WTC11 (cell line): ENCODE measurements around the gene CFAP97. TPM values are rescaled to one million over a fixed set of nuclear protein-coding genes. Genes with fewer than 3 reads are reported as not detected.

Source experiments
- ATAC-seq: fragments of 200-7000 bp; cut with Tn5 transposase; 2 replicates; pipeline ENCODE4 v1.10.0; 2021; ENCODE audit warnings: mild to moderate bottlenecking, moderate library complexity
- CTCF ChIA-PET: fragments of 300-600 bp; sonication (Branson Sonifier 250); formaldehyde crosslinking; loops from one replicate; lab custom pipeline; 2021; ENCODE audit warnings: antibody characterized with exemption; lab: Charles Lee
- POLR2A ChIA-PET: fragments of 350-600 bp; sonication (Branson Sonifier 250); formaldehyde crosslinking; loops from one replicate; lab custom pipeline; 2021; ENCODE audit warnings: antibody characterized with exemption; lab: Charles Lee
- DNase-seq: peaks from one replicate; pipeline ENCODE4 v3.0.0; 2021; ENCODE audit warnings: low spot score
- H3K27ac Mint-ChIP-seq: 2 replicates; pipeline ENCODE4 v1.8.0; 2021; ENCODE audit warnings: mixed read lengths
- H3K27me3 Mint-ChIP-seq: 2 replicates; pipeline ENCODE4 v1.8.0; 2021; ENCODE audit warnings: low read depth, mild to moderate bottlenecking, moderate library complexity, mixed read lengths
- H3K36me3 Mint-ChIP-seq: 2 replicates; pipeline ENCODE4 v1.8.0; 2021; ENCODE audit warnings: mixed read lengths
- H3K4me1 Mint-ChIP-seq: 2 replicates; pipeline ENCODE4 v1.8.0; 2022; ENCODE audit warnings: mixed read lengths
- H3K4me3 Mint-ChIP-seq: 2 replicates; pipeline ENCODE4 v1.8.0; 2021; ENCODE audit warnings: mild to moderate bottlenecking, moderate library complexity, mixed read lengths
- H3K9me3 Mint-ChIP-seq: 2 replicates; pipeline ENCODE4 v1.8.0; 2021; ENCODE audit warnings: mixed read lengths
- AR ChIP-seq: fragments of 250-450 bp; sonication (Bioruptor Pico); IDR thresholded peaks from 2 replicates; pipeline ENCODE4 v1.9.0; 2021; ENCODE audit warnings: mild to moderate bottlenecking
- ARID4B ChIP-seq: sonication (generic); formaldehyde crosslinking; IDR thresholded peaks from 2 replicates; pipeline ENCODE4 v1.8.0; 2023; ENCODE audit warnings: missing genetic modification reagents, mild to moderate bottlenecking, borderline replicate concordance
- CREM ChIP-seq: sonication (generic); formaldehyde crosslinking; IDR thresholded peaks from 2 replicates; pipeline ENCODE4 v1.8.1; 2022; ENCODE audit warnings: mild to moderate bottlenecking, missing genetic modification reagents, moderate library complexity
- ETV6 ChIP-seq: sonication (generic); formaldehyde crosslinking; IDR thresholded peaks from 2 replicates; pipeline ENCODE4 v1.8.1; 2022; ENCODE audit warnings: mild to moderate bottlenecking, missing genetic modification reagents
- FOXJ3 ChIP-seq: sonication (generic); formaldehyde crosslinking; IDR thresholded peaks from 2 replicates; pipeline ENCODE4 v1.9.0; 2021; ENCODE audit warnings: missing genetic modification reagents, mild to moderate bottlenecking, borderline replicate concordance
- MLX ChIP-seq: sonication (generic); formaldehyde crosslinking; IDR thresholded peaks from 2 replicates; pipeline ENCODE4 v1.8.1; 2023; ENCODE audit warnings: mild to moderate bottlenecking, missing genetic modification reagents, moderate library complexity
- MYBL2 ChIP-seq: sonication (generic); formaldehyde crosslinking; IDR thresholded peaks from 2 replicates; pipeline ENCODE4 v1.8.1; 2023; ENCODE audit warnings: mild to moderate bottlenecking, moderate library complexity, missing genetic modification reagents
- NR2C2 ChIP-seq: sonication (generic); formaldehyde crosslinking; IDR thresholded peaks from 2 replicates; pipeline ENCODE4 v1.8.0; 2022; ENCODE audit warnings: mild to moderate bottlenecking, missing genetic modification reagents
- TCF7 ChIP-seq: sonication (generic); formaldehyde crosslinking; IDR thresholded peaks from 2 replicates; pipeline ENCODE4 v1.8.0; 2022; ENCODE audit warnings: mild to moderate bottlenecking, low read depth, missing genetic modification reagents, moderate library complexity
- USF1 ChIP-seq: sonication (generic); formaldehyde crosslinking; IDR thresholded peaks from 2 replicates; pipeline ENCODE4 v1.8.0; 2022; ENCODE audit warnings: mild to moderate bottlenecking, missing genetic modification reagents
- ZBTB43 ChIP-seq: sonication (generic); formaldehyde crosslinking; IDR thresholded peaks from 2 replicates; pipeline ENCODE4 v1.8.1; 2023; ENCODE audit warnings: mild to moderate bottlenecking, missing genetic modification reagents
- ZMAT4 ChIP-seq: fragments of 250-450 bp; sonication (Bioruptor Pico); IDR thresholded peaks from 2 replicates; pipeline ENCODE4 v1.9.0; 2021; ENCODE audit warnings: mild to moderate bottlenecking
- ZNF281 ChIP-seq: sonication (generic); formaldehyde crosslinking; IDR thresholded peaks from 2 replicates; pipeline ENCODE4 v1.8.0; 2023; ENCODE audit warnings: mild to moderate bottlenecking, missing genetic modification reagents
- ZNF512 ChIP-seq: sonication (generic); formaldehyde crosslinking; IDR thresholded peaks from 2 replicates; pipeline ENCODE4 v1.8.1; 2022; ENCODE audit warnings: missing genetic modification reagents, borderline replicate concordance
- total RNA-seq: library from RNA; stranded (reverse); gene quantifications from 3 replicates; pipeline ENCODE4 v1.2.3, GENCODE V29; 2021

CFAP97 gene
- total RNA-seq, 1 experiment from 2014 or later, result 40.3 TPM

GRCh38 chr4:185192059-185192458, 11.7 kb downstream of the CFAP97 start:
- TF ChIP-seq CREM (CRISPR knock-in tag) (no peak), FOXJ3 (CRISPR knock-in tag) (no peak), ETV6 (CRISPR knock-in tag) (no peak), NR2C2 (CRISPR knock-in tag) (no peak), AR (CRISPR knock-in tag) (no peak)
- TF ChIP-seq, all 79 proteins: peak for 0
- H3K4me1 Mint-ChIP-seq, result peaks cover 4% of the 10 kb centered on the region; the same call in 1 of the 2 replicates
- no peaks in the 10 kb centered on the region for H3K27me3 Mint-ChIP-seq
- H3K27ac Mint-ChIP-seq, result peak overlapping the region; percentile 9; the same call in 1 of the 2 replicates
- peaks cover 13% of the 10 kb centered on the region for H3K36me3 Mint-ChIP-seq
- ATAC-seq, result no peak
- H3K4me3 Mint-ChIP-seq, result no peak overlapping the region
- no peaks in the 10 kb centered on the region for H3K9me3 Mint-ChIP-seq
- ChIA-PET CTCF (interaction anchor here (0.6 to 3.1 kb wide), 2 partner anchors 9 to 20 kb away, joined by 4 to 12 read pairs; no protein-coding TSS in a partner anchor), POLR2A (no interaction called here)
- no peak for DNase-seq

- ChIA-PET POLR2A (no interaction called here), CTCF (no interaction called here)
- ATAC-seq (no peak), DNase-seq (no peak)
- Mint-ChIP-seq H3K27ac (no peak overlapping the region; the same call in 1 of the 2 replicates), H3K9me3 (no peaks in the 10 kb centered on the region), H3K27me3 (no peaks in the 10 kb centered on the region), H3K4me3 (no peak overlapping the region), H3K4me1 (peaks cover 4% of the 10 kb centered on the region; the same call in 1 of the 2 replicates), H3K36me3 (peaks cover 13% of the 10 kb centered on the region)
- no peak for TF ChIP-seq ZNF512 (CRISPR knock-in tag)
- TF ChIP-seq ZNF281 (CRISPR knock-in tag), result no peak
- TF ChIP-seq FOXJ3 (CRISPR knock-in tag), result no peak
- TF ChIP-seq TCF7 (CRISPR knock-in tag), result no peak
- no peak for TF ChIP-seq USF1
- no peak for TF ChIP-seq ZMAT4
- TF ChIP-seq MYBL2 (CRISPR knock-in tag), result no peak
- TF ChIP-seq MLX (CRISPR knock-in tag), result no peak
- TF ChIP-seq ZBTB43 (CRISPR knock-in tag), result no peak
- no peak for TF ChIP-seq ARID4B (CRISPR knock-in tag)
Measured at GRCh38 chr4:185190306-185190856, 13.4 kb downstream of the CFAP97 start.
